ENCODE results near the gene SEMA3C.

Gene SEMA3C

GRCh38 chr7:80924090-80924489 is 5.2 kb upstream of the SEMA3C start:
- no peak for DNase-seq

GRCh38 chr7:80923211-80923612 is 4.4 kb upstream of the SEMA3C start:
- DNase-seq = no peak

GRCh38 chr7:80922253-80923049 is 3.6 kb upstream of the SEMA3C start:
- no peak for DNase-seq

DNA sequence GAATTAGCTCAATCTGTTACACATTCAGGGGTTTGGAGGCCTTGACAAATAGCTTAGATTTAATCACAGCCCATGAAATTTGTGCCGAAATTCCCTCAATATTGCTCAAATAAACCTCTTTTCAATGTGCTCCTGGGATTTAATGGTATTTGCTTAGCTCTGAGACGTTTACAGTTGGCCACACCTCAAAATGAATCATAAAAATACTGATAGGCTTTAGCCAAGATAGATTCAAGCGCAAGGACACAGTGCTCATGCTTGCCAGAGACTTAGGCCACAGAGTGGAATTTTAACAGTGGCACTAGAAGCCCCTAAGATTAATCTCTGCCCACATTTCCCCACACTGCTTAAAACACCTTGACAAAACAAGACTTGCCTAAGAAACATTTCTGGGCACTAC is 2.3 kb upstream of the SEMA3C start:
- no peak for DNase-seq

DNA sequence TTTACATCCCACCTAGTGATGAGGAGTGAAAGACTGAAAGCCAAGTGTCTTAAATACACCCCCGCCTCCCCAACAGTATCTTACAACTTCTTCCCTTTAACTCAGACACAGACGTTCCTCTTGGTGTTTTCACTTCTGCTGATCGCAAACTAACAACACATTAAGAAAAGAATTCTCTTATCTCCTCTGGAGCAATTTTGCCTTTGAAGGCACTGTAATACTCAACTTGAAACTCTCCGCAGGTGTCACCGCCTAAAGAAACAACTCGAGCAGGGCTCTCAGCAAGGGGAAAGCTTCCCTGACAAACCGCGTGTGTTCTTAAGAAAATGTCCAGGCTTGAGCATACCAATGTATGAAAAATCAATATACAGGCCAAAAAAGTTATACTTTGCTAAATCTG is 452 bp downstream of the SEMA3C start:
- DNase-seq = no peak

GRCh38 chr7:80916770-80917741 is 1.8 kb downstream of the SEMA3C start:
- no peak for DNase-seq

DNA sequence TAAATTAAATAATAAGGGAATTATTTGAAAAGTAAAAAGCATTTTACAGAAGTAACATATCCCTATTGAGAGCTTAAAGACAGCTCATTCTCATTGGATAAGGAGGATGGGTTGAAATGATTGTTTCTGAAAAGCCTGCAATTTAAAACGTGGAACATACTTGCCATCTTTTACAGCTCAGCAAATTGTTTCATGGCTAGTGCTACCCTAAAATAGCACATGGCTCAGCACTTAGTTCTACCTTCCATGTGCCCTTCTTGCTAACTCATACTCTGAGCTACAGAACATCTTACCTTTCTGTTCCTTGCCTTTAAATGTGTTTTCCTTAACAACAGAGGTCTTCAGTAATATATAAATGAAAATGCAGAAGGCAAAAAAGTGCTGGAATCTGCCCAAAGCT is 8.6 kb downstream of the SEMA3C start:
- DNase-seq = no peak

- no peak for DNase-seq
Observed at GRCh38 chr7:80908360-80908797, 10.5 kb downstream of the SEMA3C start.

- DNase-seq = no peak
Observed at GRCh38 chr7:80907612-80908011, 11.2 kb downstream of the SEMA3C start.

DNA sequence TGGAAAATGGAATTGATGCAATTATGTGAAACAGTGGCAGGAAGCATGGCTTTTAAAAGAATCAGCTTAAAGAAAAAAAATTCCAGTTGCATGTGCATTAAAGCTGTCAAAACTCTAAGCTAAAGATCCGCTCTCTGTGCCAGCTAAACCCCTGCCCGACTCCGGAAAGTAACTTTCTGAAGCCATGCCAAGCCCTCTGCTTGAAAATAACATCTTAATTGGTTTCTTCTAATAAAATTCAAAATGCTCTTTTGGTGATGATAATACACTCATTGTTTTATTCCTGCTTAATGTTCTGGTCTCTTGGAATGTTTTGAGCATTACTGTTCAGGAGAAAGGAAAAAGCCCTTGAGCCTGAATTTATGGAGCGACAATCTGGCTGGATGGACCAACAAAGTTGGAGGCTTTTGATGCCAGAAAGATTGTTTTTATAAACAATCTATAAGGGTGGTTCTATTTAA is 11.7 kb downstream of the SEMA3C start:
- DNase-seq = no peak

DNA sequence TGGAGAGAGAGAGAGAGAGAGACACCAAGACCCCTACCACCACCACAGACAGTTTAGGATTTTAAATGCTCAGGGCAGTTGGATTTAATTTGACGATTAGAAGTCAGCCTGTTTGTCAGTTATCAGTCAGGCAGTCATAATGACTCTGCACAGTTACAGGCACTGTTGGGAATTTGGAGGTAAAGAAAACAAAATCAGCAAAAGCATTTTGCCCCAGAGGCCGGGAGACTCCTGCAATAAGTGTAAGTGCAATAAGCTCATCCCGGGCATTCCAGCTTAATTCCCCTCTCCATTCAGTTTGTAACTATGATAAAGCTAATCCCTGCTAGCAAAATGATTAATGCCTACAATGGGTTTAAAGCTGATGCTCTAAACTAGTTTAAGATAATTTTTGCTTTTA is 13.5 kb downstream of the SEMA3C start:
- no peak for DNase-seq

- DNase-seq = no peak
Observed at GRCh38 chr7:80902716-80903308, 16.0 kb downstream of the SEMA3C start.

DNA sequence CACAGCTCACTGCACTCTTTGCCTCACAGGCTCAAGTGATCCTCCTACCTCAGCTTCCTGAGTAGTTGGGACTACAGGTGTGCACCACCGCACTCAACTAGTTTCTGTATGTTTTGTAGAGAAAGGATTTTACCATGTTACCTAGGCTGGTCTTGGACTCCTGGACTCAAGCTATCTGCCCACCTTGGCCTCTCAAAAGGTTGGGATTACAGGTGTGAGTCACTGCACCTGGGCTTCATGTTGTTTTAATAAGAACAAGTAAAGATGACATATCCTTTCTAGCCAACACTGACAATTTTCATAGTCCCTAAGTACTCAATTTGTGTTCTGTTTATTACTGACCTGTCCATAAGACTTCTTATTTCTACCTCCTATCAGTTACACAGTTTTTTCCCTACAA is 16.8 kb downstream of the SEMA3C start:
- DNase-seq = no peak

DNA sequence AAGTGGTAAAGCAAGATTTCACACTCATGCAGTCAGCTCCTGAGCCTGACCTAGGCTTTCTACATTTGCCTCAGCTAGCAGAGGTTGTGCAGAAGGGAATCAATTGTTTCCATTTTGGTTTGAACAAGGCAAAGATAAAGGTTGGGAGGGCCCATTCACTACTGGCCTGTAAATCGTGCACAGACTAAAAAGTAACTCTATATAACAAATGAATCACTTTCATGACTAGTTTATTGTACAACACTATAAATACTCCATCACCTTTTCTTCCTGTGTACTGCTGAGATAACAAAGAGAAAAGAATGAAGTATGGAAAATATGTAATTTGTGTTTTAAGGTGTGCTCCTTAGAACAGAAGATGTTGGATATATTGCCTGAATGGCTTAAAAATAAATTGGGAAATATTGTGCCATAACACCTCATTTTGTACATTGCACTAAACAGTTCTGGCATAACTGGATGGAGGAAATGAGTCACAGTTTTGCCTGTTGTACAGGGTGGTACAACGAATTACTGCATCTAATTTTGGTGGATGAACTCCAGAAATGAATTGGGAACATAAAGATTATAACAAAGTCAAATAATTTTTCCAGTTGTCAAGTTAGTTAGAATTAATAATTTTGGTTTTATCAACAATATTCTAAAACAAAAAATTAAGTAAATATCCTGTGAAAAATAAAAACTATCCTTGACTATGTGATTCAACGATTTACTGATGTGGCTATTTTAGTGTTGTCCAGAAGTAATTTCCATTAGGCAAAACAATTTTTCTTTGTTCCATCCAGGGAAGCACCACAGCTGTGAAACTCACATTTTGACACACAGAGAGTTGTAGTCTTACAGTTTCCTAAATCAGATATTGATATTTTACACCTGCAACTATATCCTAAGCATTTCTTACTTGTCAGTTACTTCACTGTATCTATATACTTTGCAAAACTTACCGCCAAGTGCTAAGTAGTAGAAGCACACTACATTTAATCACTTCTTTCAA is 18.0 kb downstream of the SEMA3C start:
- no peak for DNase-seq

DNA sequence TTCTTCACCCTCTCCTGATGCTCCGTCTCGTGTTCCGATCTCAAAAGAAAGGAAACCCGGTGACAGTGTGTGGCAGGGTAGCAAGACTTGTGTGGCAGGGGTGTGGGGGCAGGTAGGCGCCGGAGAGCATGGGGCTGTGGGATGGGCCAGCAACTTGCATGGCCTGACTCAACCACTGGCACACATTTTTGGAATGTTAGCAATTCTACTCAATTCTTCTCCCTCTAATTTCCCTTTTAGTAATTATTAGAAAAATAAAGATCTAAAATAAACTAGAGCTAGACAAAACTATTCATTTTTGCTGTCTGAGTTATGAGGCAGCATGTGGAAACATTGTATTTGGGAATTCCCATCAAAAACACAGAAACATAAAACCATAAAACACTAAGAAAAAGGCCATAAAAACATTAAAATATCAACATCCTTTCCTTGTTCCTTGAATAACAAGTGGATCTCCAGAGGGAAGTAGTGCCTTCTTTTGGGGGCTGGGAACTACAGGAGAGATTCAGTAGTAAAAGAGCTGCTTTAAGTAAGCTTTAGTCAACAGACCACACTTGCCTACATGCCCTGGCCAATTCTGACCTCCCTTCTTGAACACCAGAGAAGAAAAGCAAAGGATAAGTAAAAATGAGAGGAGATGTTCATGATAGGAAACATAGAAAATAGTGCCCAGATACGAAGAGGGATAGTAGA is 21.8 kb downstream of the SEMA3C start:
- no peak for DNase-seq

GRCh38 chr7:80895056-80895455 is 23.8 kb downstream of the SEMA3C start:
- DNase-seq = no peak

- DNase-seq = no peak
Observed at GRCh38 chr7:80891259-80891544, 27.6 kb downstream of the SEMA3C start.

DNA sequence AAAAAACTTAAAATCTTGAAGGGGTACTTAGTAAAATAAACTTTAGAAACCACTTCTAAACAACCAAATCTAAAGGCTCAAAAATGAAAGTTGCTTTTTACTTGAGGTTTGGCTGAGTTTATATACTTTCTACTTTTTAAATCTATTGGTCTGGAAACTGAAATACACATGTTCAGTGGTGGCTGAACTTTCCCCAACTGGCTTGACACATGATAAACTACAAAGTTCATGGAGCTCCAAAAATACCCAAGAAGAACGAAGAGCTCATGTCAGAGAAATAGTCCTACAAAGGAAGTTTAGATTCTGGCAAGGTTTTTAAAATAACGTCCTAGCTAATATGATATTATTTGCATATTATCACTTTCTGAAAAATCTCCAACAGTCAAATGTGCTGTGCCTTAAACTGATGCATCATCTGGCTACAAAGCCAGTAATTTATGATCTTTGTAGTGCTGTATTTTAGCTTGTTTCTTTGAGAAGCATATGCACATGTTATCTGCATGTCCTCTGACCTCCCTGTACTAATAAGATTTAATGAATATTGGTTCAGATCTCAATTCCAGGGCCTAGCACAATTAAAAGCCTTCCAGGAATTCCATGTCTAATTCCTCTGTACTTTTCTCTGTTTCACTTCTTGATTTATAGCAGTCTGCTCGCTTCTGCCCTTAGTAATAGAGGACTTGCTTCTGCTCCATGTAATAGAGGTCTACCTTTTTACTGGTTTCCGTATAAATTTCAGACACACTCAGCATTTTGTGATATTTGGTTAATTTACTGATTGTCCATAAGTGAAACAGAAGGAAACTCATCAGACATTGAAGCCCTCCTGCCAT is 28.2 kb downstream of the SEMA3C start:
- DNase-seq = no peak

DNA sequence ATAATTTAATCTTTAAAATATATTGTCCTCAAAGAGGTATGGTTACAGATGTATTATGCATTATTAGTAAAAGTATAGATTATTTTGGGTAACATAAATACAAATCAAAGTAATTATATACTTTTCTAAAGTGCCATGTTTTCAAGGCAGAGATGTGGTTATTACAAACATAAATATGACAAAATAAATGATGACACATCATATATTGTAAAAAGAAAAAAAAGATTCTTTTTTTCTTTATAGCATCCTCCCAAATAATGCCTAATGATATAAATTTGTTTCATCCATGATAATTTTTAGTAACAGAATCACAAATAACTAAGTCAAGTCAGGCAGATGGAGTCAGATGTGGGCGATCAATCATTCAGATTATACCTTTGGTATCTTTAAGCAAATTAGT is 29.3 kb downstream of the SEMA3C start:
- no peak for DNase-seq

DNA sequence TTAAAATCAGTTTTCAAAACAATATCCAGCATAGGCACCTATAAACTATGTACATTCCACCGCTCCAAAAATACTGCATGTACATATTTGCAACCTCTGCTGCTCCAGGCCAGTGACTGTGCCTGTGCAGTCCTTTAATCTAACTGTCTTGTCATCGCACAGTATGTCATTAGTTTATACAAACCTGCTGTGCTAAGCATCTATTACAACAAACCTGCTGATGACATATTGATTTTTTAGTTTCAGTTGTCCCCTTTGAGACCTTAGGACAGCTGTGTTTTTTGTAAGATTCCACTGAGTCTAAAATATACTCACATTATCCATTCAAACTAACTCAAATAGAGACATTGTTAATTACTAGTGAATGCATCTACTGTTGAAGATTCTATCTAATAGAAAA is 33.1 kb downstream of the SEMA3C start:
- DNase-seq = no peak
